Keratinocyte (primary cell): ENCODE results near the gene STRADA.

Source experiments
- CTCF ChIP-seq, 3 experiments: IDR thresholded peaks in 1 of 3; conservative IDR thresholded peaks in 1 of 3; optimal IDR thresholded peaks in 1 of 3; 2 replicates in 2 of 3; 3 replicates in 1 of 3; pipeline versions ENCODE3 to v1.5.1; 2011; ENCODE audit warnings: low read length in 3 of 3, mild to moderate bottlenecking in 3 of 3, moderate library complexity in 2 of 3, control low read depth in 1 of 3, inconsistent platforms in 1 of 3; ENCODE audit not compliant: insufficient read depth in 2 of 3; ENCODE audit errors: extremely low read depth in 1 of 3
- EZH2 ChIP-seq: IDR thresholded peaks from one replicate; pipeline ENCODE4 v1.6.1; 2012; ENCODE audit warnings: inconsistent platforms, mild to moderate bottlenecking, low read length, moderate library complexity

- no peak for TF ChIP-seq EZH2
- TF ChIP-seq CTCF (optimal IDR thresholded peaks at IDR 0.05 in 1 of 3, IDR thresholded peaks at IDR 0.05 in 1 of 3, conservative IDR thresholded peaks at IDR 0.05 in 1 of 3; ENCODE audit: extremely low read depth in 1 of 3, insufficient read depth in 2 of 3, low read length in 3 of 3): no peak
These were observed 39.3 kb upstream of the STRADA start for GRCh38 chr17:63780928-63781327.
